Pulmonary artery endothelial cell (primary cell): Measurements from ENCODE around the gene DBR1. TPM values are rescaled to one million over a fixed set of nuclear protein-coding genes. Genes with fewer than 3 reads are reported as not detected.
"Not testable (repeated sequence)": the region's sequence is repeated elsewhere in the genome, so short reads cannot be mapped to it uniquely, and the experiment has no call there.

Source experiments
- DNase-seq: peaks from one replicate; pipeline ENCODE4 v3.0.0-alpha.2; 2011; ENCODE audit warnings: low read depth, low spot score
- total RNA-seq: library from RNA; depleted of rRNA; stranded (reverse); fragments of >200 nt; gene quantifications from 2 replicates; pipeline ENCODE4 v1.2.3, GENCODE V29; 2014

DBR1 gene
- total RNA-seq, 1 donor from 2014 or later = 17.9 TPM

- DNase-seq = peak; percentile 67
These were observed 12.1 kb upstream of the DBR1 start for GRCh38 chr3:138186803-138187295.

GRCh38 chr3:138186221-138186620 is 11.5 kb upstream of the DBR1 start:
- DNase-seq = no peak

- DNase-seq = no peak
These were observed 10.3 kb upstream of the DBR1 start for GRCh38 chr3:138184994-138185393.

- DNase-seq = peak; percentile 11
These were observed 5.8 kb upstream of the DBR1 start for GRCh38 chr3:138180375-138181029.

GRCh38 chr3:138173769-138174420 is 826 bp downstream of the DBR1 start:
- DNase-seq = no peak

GRCh38 chr3:138172625-138173024 is 2.1 kb downstream of the DBR1 start:
- DNase-seq = no peak

GRCh38 chr3:138165061-138165460 is 9.7 kb downstream of the DBR1 start:
- DNase-seq = no peak

- DNase-seq = no peak
These were observed 17.0 kb downstream of the DBR1 start for GRCh38 chr3:138157743-138158142.

GRCh38 chr3:138154534-138154933 is 20.2 kb downstream of the DBR1 start:
- DNase-seq = no peak

GRCh38 chr3:138148503-138148902 is 26.2 kb downstream of the DBR1 start:
- DNase-seq = no peak

- not testable (repeated sequence) for DNase-seq
These were observed 32.5 kb downstream of the DBR1 start for GRCh38 chr3:138142181-138142580.

GRCh38 chr3:138140940-138141339 is 33.8 kb downstream of the DBR1 start:
- no peak for DNase-seq

- DNase-seq = no peak
These were observed 35.0 kb downstream of the DBR1 start for GRCh38 chr3:138139691-138140090.

- no peak for DNase-seq
These were observed 36.9 kb downstream of the DBR1 start for GRCh38 chr3:138137861-138138260.

- DNase-seq = no peak
These were observed 38.5 kb downstream of the DBR1 start for GRCh38 chr3:138136201-138136600.

- no peak for DNase-seq
These were observed 38.9 kb downstream of the DBR1 start for GRCh38 chr3:138135833-138136194.

- DNase-seq = no peak
These were observed 39.4 kb downstream of the DBR1 start for GRCh38 chr3:138135146-138135832.

GRCh38 chr3:138132239-138132638 is 42.5 kb downstream of the DBR1 start, which contains the start of gene A4GNT:
Gene A4GNT (minus strand): TSS chr3:138132390. CDS start chr3:138131256, 1,134 bp downstream.
- DNase-seq = no peak

GRCh38 chr3:138127636-138128365 is 46.9 kb downstream of the DBR1 start:
- no peak for DNase-seq

GRCh38 chr3:138125548-138126221 is 49.0 kb downstream of the DBR1 start:
- DNase-seq = no peak

GRCh38 chr3:138124706-138125355 is 49.9 kb downstream of the DBR1 start:
- DNase-seq = no peak
